CD4-positive, alpha-beta T cell treated with Interleukin-15 for 4 hours (primary cell): ENCODE data around the gene RAB6A.
"Not testable (repeated sequence)": the region's sequence is repeated elsewhere in the genome, so short reads cannot be mapped to it uniquely, and the experiment has no call there.

Source experiments
- DNase-seq: peaks from one replicate; pipeline ENCODE4 v3.0.0-alpha.2; 2020; ENCODE audit warnings: low spot score

The RAB6A gene

GRCh38 chr11:73760679-73761402, at the start of gene RAB6A:
Gene RAB6A, minus strand, starts transcription at chr11:73761074. Its CDS starts 439 bp downstream, at chr11:73760635.
- DNase-seq, result peak; percentile 100

DNA sequence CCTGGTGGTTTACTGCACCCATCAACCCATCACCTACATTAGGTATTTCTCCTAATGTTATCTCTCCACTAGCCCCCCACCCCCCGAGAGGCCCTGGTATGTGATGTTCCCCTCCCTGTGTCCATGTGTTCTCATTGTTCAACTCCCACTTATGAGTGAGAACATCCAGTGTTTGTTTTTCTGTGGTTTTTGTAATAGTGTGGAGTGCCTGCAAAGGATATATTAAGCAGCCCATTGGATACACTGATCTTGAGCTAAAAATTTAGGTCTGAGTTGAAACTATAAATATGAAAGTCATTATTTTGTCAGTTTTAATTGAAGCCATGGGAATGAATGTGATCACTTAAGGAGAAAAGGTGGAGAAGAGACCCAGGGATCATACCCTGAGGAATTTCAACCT, 49.8 kb upstream of the RAB6A start:
- no peak for DNase-seq

DNA sequence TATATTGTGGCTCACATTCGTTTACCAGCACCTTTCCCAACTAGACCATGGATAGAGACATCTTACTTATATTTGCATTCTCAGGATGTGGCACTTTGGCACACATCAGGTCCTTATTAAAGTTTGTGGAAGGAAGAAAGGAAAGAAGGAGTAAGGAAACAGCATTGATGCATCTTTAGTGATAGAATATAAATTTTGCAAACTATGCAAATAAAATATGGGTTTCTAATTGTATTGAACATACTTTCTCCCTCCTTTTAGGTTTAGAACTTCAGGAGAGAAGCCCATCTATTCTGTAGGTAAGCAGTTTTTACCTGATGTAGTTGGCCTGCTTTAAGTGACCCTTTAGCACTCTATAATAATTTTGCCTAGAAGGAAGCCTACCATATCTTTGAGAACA, 47.2 kb upstream of the RAB6A start:
- no peak for DNase-seq

DNA sequence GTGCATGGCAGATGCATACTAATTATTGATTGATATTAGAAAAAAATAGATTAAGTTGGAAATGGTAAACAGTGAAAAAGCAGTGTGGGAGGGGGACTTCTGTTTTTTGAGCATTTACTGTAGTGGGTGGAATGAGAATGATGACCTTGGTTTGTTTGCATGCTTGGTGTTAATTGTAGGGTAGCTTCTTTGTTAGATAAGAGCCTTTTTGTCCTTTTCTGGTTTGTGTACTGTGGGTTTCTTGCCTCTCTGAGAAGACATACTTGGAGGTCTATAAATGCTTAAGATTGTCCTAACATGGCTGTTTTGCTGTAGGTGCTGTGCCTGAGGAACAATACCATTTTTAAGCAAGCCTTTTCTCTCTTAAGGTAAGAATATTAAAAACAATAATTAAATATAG, 43.8 kb upstream of the RAB6A start:
- no peak for DNase-seq

- DNase-seq, result no peak
Observed at GRCh38 chr11:73801136-73801535, 40.3 kb upstream of the RAB6A start.

DNA sequence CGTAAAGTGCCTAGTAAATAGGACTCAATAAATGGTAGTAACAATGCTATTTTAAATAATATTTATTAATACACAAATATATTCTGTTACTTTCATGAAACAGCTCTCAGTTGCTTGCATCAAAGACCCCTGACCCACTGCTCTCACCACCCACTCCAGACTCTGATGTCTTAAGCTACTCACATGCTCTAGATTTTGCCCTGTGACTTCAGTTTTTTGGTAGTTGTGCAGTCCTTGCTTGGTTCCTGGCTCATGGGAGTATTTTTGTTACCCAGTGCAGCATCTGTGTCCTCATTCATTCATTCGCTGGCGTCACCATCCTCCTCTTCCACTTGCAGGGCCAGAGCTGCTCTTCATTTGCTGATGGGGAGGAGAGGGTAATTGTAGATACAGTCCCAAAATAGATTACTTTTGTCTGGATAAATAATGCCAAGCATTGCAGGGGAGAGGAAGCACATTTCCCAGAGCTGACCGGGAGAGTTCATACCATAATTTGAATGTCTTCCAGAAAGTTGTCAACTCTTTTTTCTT, 39.5 kb upstream of the RAB6A start:
- no peak for DNase-seq

- no peak for DNase-seq
Observed at GRCh38 chr11:73797457-73797856, 36.6 kb upstream of the RAB6A start.

GRCh38 chr11:73795925-73796632, 35.2 kb upstream of the RAB6A start:
- no peak for DNase-seq

- DNase-seq, result no peak
Observed at GRCh38 chr11:73792584-73792983, 31.7 kb upstream of the RAB6A start.

DNA sequence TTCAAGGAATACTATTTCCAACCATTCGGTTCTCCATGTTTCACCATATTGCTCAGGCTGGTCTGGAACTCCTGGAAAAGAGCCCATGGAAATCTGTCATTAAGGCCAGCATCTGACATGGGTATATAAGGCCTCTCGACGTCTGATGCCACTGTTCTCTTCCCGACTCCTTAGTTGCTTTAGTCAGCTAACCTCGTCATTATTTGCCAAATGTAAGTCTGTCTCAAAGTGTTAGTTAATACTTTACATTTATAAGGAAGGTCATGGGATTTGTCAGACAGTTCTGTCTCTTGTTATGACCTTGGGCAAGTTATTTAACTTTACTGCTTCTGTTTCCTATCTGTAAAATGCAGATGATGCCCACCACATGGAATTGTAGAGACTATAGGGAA, 28.4 kb upstream of the RAB6A start:
- no peak for DNase-seq

DNA sequence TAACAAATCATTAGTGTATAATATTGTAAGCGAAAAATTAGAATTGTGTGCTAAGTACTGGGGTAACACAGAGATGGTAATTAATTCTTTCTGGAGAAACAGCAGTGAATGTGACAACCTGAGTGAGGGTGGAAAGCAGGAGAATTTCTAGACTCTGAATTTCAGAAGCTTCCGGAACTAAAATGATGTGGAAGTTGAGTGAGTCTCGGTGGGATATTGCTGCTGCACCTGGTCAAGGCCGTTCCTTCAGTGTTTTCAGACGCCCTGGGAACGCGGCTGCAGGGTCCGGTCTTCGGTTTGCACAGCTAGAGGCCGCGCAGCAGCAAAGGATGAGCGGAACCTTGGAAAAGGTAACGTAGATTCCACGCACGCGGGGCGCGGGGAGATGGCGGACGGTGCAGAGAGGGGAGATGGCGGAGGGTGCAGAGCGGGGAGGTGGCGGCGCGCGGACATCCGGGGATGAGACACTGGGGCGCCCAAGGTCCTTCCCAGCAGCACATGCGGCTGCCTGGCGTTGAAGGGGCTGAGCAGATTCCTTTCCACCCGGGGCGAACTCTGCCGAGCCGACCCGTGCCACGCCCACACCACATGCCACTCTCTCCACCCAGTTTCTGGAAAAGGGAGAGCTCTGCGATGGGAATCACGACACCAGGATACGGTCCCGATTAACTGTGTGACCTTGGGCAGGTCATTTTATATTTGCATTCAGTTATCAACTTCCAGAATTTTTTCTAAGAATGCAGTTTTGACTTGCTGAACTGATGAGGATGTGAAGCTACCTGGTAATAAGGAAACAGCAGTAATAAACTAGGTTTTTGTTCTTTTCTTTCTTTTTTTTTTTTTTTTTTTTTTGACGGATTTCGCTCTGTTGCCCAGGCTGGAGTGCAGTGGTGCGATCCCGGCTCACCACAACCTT, 27.0 kb upstream of the RAB6A start, which contains the start of gene MRPL48:
Gene MRPL48 (plus strand): TSS at position 232 of the 916 bp plus-strand sequence. CDS start 98 bp downstream, at position 330.
- DNase-seq, result peak; percentile 86

DNA sequence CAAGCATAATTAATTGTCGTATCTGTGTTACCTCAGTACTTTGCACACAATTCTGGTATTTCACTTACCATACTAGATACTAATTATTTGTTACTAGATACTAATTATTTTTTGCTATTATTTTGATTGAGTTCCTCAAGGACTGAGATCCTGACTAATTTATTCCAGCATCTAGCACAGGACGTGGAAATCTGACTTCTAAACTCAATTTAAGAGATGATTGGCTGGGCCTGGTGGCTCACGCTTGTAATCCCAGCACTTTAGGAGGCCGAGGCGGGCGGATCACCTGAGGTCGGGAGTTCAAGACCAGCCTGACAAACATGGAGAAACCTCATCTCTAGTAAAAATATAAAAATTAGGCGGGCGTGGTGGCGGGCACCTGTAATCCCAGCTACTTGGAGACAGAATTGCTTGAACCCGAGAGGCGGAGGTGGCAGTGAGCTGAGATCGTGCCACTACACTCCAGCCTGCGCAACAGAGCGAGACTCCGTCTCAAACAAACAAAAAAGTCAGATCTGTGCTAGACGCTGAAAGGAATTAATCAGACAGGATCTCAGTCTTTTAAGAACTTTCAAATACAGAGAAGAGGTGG, 26.3 kb upstream of the RAB6A start:
- no peak for DNase-seq

- not testable (repeated sequence) for DNase-seq
Observed at GRCh38 chr11:73785467-73785866, 24.6 kb upstream of the RAB6A start.

DNA sequence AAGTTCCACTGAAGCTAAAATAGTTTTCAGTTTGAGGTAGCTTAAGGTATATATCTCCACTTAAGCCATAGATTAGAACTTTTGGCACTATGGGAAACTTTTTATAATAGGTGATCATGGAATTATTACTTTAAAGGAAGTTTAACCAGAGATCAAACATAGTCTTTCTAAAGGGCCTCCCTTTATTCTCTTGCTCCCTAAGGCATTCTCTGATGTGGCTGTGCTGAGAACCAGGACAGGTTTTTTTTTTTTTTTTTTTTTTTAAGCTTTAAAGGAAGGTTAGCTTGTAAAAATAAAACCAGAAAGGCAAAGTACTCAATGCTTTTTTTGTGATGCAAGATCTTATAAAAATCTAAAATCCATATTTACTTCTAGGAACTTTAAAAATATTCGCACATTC, 23.9 kb upstream of the RAB6A start:
- no peak for DNase-seq

DNA sequence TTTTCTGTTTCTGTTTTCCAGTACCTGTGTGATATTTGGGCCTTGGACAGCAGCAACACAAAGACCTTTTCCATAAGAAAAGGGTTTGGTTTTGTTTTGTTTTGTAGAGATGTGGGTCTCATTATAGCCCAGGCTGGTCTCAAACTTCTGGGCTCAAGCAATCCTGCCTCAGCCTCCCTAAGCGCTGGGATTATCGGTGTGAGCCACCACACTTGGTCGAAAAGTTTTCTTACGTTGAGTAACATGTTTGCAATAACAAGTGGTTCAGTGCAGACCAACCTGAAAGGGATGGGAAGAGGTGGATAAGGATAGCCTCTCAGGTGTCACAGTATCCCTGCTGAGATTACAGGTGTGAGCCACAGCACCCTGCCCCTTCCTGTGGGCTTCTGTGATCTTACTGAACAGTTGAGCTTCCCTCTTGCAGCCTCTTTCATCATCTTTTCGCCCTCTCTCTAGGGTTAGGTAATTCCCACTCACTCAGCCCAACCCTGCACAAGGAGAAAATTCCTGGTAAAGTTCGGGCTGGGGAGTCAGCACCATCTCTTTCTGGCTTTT, 23.3 kb upstream of the RAB6A start:
- no peak for DNase-seq

- no peak for DNase-seq
Observed at GRCh38 chr11:73783483-73784020, 22.7 kb upstream of the RAB6A start.

GRCh38 chr11:73781303-73781702, 20.4 kb upstream of the RAB6A start:
- no peak for DNase-seq

DNA sequence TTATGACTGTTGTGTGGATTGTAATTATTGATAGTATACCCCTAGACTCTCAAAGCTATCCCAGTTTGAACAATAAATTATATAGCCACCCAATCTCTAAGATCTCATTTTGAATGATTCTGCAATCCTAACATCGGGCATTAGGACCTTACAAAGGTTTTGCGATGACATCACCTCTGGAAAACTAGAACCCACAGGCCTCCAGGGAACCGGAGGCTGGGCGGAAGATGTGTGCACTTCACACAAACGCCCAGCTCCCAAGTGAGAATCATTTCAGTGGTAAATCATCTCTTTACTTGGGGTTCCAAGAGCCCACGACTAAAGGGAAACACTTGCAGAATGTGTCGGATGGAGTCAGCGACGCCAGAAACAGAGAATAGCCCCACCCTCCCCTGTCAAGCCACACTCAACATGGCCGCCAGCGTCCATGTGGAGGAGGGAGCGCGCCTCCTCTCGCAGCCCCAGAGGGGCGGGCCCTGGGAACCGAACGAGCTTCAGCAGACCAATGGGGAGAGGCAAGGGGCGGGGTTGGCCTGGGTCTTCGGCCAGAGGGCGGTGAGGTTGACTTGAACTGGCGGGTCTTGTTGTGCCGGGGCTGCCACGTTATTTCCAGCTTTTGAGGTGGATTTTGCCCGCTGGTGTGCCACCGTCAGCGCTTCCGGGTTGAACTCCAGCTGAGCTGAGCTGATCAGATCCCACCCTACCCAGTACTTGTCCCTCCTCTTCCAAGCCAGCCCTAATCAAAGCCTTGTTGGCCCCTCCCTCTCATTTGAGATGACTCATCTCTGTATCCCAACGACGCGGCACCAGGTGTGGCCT, 18.4 kb upstream of the RAB6A start:
- peak; percentile 98 for DNase-seq

- DNase-seq, result not testable (repeated sequence)
Observed at GRCh38 chr11:73770811-73771210, 9.9 kb upstream of the RAB6A start.

- DNase-seq, result no peak
Observed at GRCh38 chr11:73766763-73767162, 5.9 kb upstream of the RAB6A start.
